HS-5 (cell line): ENCODE data around the gene OXER1.

Experiments used
- DNase-seq: peaks from one replicate; pipeline ENCODE4 v3.0.0-alpha.2; 2012; ENCODE audit warnings: low read depth

The OXER1 gene

DNA sequence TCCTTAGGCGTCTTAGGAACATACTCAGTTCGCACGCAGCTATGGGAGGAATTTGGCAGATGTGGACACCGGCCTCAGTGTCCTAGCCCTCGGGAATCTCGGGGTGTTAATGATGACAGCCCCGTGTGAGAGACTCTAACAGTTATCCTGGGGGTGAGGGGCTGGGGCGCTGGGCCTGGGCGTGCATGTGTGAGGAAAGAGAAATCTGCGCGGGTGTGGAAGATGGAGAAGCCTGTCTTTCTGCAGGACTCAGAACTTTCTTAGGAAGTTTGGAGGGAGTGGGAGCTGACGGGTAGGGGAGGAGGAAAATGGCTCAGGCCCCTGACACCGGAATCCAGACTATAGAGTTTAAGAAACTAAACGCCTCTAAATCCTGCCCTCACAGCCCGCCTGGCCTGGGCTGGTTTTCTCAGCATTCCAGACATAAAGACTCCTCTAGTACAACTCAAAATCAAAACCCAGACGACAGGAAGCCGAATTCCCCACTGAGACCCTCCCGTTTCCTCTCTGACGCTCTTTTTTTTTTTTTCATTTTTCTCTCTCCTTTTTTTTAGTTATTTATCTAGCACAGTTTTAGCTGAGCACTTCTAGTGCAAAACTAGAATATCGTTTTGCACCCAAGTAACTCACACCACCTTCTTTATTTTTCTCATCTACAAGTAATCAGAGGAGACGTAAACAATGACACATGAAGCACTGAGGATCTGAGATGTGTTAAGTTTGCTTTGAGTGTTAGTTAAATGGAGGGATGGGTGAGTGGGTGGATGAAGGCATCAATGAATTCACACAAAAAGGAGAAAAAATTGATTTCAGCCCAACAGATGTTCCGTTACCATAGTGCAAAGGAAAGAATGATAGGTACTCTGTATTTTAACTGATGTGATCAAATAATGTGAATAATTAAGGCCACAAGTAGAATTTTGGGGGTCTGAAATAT lies 29.7 kb upstream of the OXER1 start:
- DNase-seq = no peak

- DNase-seq = no peak
These were observed 28.8 kb upstream of the OXER1 start, which contains the start of gene HAAO for GRCh38 chr2:42792583-42793333. Gene HAAO, minus strand, starts transcription at chr2:42792583. Its CDS starts 47 bp downstream, at chr2:42792536.

- DNase-seq = no peak
These were observed 28.2 kb upstream of the OXER1 start for GRCh38 chr2:42792087-42792582.

DNA sequence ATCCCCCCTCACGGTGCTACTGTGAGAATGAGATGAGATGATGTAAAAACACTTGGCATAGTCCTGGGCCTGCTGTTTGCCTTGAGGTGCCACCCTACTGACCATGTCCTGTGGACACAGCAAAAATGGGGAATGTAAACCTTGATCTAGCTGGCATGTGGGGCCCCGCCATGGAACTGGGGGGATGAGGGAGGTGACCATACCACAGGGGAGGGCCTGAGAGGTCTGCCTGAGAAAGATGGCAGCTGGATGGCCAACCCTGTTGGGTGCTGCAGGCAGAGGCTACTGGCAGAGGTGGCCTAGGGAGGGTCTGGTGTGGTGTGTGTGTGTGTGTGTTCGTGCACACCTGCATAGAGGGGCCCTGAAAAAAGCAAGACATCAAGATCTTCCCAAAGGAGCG lies 27.7 kb upstream of the OXER1 start:
- no peak for DNase-seq

DNA sequence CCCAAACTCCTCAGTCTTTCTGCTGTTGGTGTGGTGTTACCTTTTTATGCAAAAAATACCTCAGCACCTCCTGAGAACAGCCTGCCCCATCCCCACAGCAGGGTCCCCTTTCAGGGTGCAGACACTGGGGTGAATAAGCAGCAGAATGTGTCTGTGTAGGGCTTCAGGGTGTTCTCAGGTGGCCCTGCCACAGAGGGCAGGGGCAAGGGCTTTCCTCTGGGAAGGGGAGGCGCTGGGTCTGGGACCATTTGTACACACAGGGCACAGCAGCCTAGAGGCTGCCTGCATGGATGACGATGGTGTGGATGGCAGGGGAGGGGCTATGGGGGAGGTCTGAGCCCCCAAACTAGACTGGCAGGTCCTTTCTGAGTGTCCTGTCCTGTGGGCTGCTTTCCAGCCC lies 25.8 kb upstream of the OXER1 start:
- DNase-seq = no peak

- DNase-seq = no peak
These were observed 24.9 kb upstream of the OXER1 start for GRCh38 chr2:42788882-42789281.

GRCh38 chr2:42788478-42788793 lies 24.5 kb upstream of the OXER1 start:
- no peak for DNase-seq

DNA sequence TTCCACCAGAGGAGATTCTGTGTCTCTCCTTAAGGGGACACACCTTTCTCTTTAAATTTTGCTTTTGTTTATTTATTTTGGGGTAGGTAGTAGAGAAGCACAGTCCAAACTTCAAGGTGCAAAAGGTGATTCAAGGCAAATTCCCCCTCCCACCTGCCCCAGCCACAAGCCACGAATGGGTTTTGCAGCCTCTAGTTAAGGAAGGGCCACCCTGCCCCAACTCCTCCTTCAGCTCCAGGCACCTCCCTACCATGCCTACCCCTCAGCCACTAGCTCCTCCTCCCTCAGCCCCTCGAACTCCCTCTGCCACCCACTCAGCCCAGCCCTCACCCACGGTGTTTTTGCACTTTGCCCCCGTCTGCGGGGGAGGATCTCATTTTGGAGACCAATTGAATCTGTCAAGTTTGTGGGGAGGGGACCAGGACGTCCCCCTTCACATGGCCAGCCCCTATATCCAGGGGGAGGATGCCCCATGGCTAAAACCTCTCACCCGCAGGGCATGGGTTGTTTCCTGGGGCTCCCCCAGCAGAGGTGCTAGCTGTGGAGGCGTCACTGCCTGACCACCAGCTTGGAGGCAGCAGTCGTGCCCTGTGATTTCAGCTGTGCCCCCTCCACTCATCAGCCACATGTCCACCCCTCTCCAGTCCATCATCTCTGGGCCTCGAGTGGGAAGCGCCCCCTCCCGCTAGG lies 24.0 kb upstream of the OXER1 start:
- no peak for DNase-seq

GRCh38 chr2:42787424-42787787 lies 23.5 kb upstream of the OXER1 start:
- no peak for DNase-seq

DNA sequence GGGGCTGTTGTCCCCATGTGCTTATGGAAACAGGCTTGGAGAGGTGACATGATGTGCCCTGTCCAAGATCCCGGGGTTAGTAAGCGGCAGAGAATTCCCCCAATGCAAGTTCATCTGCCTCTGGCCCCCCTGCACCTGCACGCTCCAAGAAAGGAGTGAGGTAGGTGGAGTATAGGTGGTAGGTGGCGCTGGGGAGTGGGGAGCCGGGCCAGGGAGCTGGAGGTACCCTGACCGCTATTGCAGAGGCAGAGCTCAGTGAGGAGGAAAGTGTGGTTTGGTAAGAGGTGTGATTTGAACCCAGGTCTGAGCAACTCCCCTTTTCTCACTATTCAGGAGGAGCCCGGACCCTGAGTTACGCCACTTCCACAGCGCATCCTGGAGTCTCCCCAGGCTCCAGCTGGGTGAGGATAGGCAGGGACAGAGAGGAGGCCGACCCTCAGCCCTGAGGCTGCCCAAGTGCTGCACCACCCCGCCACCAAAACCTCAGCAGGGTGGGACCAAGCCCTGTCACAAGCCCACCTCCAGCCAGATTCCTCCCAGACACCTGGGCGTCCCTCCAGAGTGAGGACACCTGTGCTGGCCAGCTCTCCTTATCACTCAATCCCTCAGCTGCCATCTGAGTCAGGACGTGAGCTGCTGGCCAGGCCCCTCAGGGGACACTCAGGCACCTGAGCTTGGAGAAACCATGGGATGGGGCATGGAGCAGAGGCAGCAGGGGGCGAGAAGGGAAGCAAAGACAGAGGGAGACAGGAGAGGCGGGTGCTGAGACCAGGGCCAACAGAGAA lies 22.8 kb upstream of the OXER1 start:
- DNase-seq = no peak

- DNase-seq = no peak
These were observed 20.4 kb upstream of the OXER1 start for GRCh38 chr2:42784204-42784880.

GRCh38 chr2:42783511-42783910 lies 19.6 kb upstream of the OXER1 start:
- DNase-seq = no peak

- DNase-seq = no peak
These were observed 17.2 kb upstream of the OXER1 start for GRCh38 chr2:42781181-42781580.

DNA sequence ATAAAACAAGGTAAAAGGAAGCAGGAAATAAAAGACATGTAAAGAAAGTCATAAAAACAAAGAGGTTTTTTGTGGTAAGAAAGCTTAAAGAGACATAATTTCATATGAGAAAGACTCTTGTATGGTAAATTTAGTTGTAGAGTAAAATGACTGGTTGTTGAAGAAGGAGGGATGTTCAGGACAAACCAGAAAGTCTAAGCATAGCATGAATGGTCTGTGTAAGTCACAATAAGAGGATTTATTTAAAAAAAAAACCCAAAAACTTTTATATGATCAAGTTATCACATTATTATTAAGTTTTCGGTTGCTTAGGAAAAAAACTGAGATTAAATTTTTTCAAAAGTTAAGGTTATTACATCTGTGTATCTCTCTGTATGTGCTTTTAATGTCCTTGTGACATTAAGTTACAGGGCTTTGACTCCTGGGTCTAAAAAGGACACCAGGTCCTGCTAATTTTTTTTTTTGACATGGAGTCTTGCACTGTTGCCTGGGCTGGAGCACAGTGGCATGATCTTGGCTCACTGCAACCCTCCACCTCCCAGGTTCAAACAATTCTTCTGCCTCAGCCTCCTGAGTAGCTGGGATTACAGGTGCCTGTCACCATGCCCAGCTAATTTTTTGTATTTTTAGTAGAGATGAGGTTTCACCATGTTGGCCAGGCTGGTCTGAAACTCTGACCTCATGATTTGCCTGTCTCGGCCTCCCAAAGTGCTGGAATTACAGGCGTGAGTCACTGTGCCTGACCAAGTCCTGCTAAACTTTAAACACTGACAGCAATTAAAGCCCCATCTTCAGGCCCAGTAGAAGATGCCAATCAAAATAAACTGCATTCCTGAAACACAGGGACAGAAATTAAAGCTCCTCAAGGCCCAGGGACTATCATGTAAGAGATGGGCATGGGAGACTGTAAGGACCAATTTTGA lies 14.2 kb upstream of the OXER1 start:
- no peak for DNase-seq

DNA sequence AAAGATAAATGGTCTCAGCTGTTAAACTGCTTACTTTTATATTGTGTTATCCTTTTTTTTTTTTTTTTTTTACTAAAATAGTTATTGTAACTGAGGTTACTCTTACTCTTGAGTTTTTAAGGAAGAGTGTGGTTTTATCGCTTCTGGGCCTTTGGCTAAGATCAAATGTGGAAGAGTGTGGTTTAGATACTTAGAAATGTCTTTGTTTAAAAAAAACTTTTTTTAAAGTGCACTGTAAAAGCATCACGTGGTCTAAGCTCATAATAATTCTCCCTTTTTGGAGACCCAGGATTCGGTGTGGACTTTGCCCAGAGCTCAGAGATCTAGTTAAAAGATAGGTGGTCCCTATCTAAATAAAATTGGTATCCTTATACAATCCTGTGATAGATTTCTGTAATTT lies 11.9 kb upstream of the OXER1 start:
- DNase-seq = no peak

DNA sequence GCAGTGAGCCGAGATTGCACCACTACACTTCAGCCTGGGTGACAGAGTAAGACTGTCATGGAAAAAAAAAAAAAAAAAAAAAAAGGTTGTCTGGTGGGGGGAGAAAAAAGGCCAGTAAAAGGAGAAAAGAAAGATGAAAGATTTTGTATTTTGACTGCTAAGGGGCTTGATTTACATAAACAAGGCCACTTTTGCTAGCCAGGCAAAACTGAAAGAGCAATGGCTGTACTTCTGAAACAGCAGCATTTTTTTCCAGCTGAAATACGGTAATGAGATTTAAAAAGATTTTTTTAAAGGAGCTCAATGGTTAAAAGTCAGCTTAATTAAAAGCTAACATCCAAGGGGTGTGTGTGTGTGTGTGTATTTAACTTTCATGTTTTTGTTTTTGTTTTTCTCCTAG lies 11.3 kb upstream of the OXER1 start:
- no peak for DNase-seq

GRCh38 chr2:42771546-42772153 lies 7.7 kb upstream of the OXER1 start:
- no peak for DNase-seq

DNA sequence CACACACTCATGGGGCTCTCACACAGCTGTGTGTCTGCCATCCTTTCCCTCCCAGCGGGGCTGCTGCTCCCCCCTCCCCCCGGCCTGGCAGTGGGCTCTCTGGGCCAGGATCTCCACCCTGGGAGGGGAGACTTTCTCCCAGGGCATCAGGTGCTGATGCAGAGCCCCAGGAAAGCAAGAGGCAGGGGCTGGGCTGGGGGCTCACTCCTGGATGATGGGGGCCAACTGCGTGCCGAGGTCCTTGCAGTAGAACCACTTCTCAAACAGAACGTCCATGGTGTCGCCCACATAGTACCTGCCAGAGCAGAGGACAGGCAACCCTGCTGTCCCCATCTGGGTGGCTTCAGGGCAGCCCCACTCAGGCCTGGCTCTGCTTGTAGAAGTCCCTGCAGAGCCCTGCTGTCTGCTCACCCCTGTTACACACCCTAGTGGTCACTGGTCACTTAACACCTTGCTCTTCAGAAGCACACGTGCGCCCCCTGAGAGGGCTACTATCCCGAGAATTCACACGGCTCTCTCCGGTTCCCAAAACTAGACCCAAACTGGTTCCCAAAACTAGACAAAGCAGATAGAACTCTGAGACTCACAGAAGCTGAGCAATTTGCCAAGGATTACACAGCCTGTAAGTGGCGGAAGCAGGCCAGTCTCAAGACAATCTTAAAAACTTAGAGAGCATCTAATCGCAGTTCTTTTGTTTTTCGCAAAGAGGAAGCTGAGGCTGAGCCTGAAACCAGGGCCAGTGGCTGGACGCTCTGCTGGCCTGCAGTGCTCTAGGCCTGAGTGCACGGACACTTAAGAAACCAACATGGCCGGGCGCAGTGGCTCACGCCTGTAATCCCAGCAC lies 6.6 kb upstream of the OXER1 start:
- no peak for DNase-seq
